OCI-LY3 (cell line): ENCODE data around the gene ABLIM2.

Experiments
- EZH2phosphoT487 ChIP-seq: fragments of 200-600 bp; shearing (Covaris generic); IDR thresholded peaks from 2 replicates; pipeline ENCODE4 v1.6.1; 2018; ENCODE audit warnings: antibody characterized with exemption, mixed run types, low read depth
- TF ChIP-seq, protein P1 (sequence below): fragments of 200-600, 300-600 bp; sonication (generic); IDR thresholded peaks from 2 replicates; pipeline ENCODE4 v1.5.1; 2014; ENCODE audit warnings: antibody characterized with exemption, low read length, low read depth

- TF ChIP-seq, protein P1, sequence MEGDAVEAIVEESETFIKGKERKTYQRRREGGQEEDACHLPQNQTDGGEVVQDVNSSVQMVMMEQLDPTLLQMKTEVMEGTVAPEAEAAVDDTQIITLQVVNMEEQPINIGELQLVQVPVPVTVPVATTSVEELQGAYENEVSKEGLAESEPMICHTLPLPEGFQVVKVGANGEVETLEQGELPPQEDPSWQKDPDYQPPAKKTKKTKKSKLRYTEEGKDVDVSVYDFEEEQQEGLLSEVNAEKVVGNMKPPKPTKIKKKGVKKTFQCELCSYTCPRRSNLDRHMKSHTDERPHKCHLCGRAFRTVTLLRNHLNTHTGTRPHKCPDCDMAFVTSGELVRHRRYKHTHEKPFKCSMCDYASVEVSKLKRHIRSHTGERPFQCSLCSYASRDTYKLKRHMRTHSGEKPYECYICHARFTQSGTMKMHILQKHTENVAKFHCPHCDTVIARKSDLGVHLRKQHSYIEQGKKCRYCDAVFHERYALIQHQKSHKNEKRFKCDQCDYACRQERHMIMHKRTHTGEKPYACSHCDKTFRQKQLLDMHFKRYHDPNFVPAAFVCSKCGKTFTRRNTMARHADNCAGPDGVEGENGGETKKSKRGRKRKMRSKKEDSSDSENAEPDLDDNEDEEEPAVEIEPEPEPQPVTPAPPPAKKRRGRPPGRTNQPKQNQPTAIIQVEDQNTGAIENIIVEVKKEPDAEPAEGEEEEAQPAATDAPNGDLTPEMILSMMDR, result no peak
- no peak for TF ChIP-seq EZH2phosphoT487
Observed at GRCh38 chr4:8140915-8141314, 17.7 kb downstream of the ABLIM2 start.
